SU-DHL-6 (cell line): Measurements from ENCODE around the gene C9orf43.

ENCODE experiments used
- H2AFZ ChIP-seq: fragments of 200-600 bp; sonication (generic); 2 replicates; pipeline ENCODE4 v1.6.1; 2014; ENCODE audit warnings: low read depth, mild to moderate bottlenecking, moderate library complexity, mixed read lengths, antibody characterized with exemption, low read length; ENCODE audit not compliant: severe bottlenecking
- H3F3A ChIP-seq: fragments of 200-600 bp; shearing (Covaris generic); 2 replicates; pipeline ENCODE4 v1.6.0; 2016; ENCODE audit warnings: antibody characterized with exemption, mild to moderate bottlenecking; ENCODE audit not compliant: insufficient read depth
- H3K27ac ChIP-seq: fragments of 200-600 bp; sonication (generic); 2 replicates; pipeline ENCODE4 v1.5.1; 2016; ENCODE audit warnings: low read depth, mild to moderate bottlenecking, low read length, moderate library complexity, mixed read lengths
- H3K27me3 ChIP-seq: fragments of 200-600 bp; sonication (generic), shearing (Covaris generic); 2 replicates; pipeline ENCODE4 v1.6.0; 2014; ENCODE audit warnings: mild to moderate bottlenecking, low read length
- H3K36me3 ChIP-seq: fragments of 200-600 bp; sonication (generic); 2 replicates; pipeline ENCODE4 v1.6.1; 2014; ENCODE audit warnings: mild to moderate bottlenecking, low read length, mixed read lengths
- H3K4me2 ChIP-seq: fragments of 300-600, 200-600 bp; shearing (Covaris generic), sonication (generic); 2 replicates; pipeline ENCODE4 v1.6.0; 2014; ENCODE audit warnings: low read length, low read depth, mild to moderate bottlenecking; ENCODE audit not compliant: poor library complexity, severe bottlenecking
- H3K4me3 ChIP-seq: fragments of 200-600 bp; sonication (generic); 2 replicates; pipeline ENCODE4 v1.5.1; 2014; ENCODE audit warnings: antibody characterized with exemption, low read length, mild to moderate bottlenecking, mixed read lengths; ENCODE audit not compliant: insufficient read depth, poor library complexity, severe bottlenecking
- H3K79me2 ChIP-seq: fragments of 200-600 bp; sonication (generic); 2 replicates; pipeline ENCODE4 v1.6.1; 2014; ENCODE audit warnings: mild to moderate bottlenecking, low read length, moderate library complexity; ENCODE audit not compliant: insufficient read depth
- H3K9ac ChIP-seq: fragments of 200-600 bp; sonication (generic); 2 replicates; pipeline ENCODE4 v1.7.0; 2014; ENCODE audit warnings: mild to moderate bottlenecking, low read length
- H3K9me2 ChIP-seq: fragments of 200-600 bp; sonication (generic); replicated peaks from 2 replicates; pipeline ENCODE4 v1.6.1; 2014; ENCODE audit warnings: low read length; ENCODE audit not compliant: insufficient read depth
- H3K9me3 ChIP-seq: fragments of 200-600 bp; sonication (generic); 2 replicates; pipeline ENCODE4 v1.6.1; 2014; ENCODE audit warnings: low read length, mixed read lengths; ENCODE audit not compliant: insufficient read depth
- H4K20me1 ChIP-seq: fragments of 200-600 bp; sonication (generic); 2 replicates; pipeline ENCODE4 v1.6.1; 2014; ENCODE audit warnings: low read depth, mild to moderate bottlenecking, antibody characterized with exemption, low read length, moderate library complexity, mixed read lengths
- CTCF ChIP-seq: fragments of 200-600 bp; sonication (generic); IDR thresholded peaks from one replicate; pipeline ENCODE4 v1.5.1; 2017; ENCODE audit warnings: antibody characterized with exemption, mild to moderate bottlenecking, low read length, moderate library complexity; ENCODE audit not compliant: insufficient read depth, poor library complexity, severe bottlenecking
- EZH2phosphoT487 ChIP-seq: fragments of 200-600 bp; sonication (generic), shearing (Covaris generic); conservative IDR thresholded peaks from 2 replicates; pipeline ENCODE4 v1.6.1; 2018; ENCODE audit warnings: mild to moderate bottlenecking, antibody characterized with exemption, low read length, moderate library complexity, mixed read lengths

C9orf43 gene

GRCh38 chr9:113454914-113455761, 44.6 kb downstream of the C9orf43 start:
- TF ChIP-seq EZH2phosphoT487 (no peak), CTCF (no peak)
- no peak overlapping the region for H3K27ac ChIP-seq

GRCh38 chr9:113456235-113456634, 45.7 kb downstream of the C9orf43 start:
- H3K4me2 ChIP-seq: no peak overlapping the region
- no peak overlapping the region for H3K4me3 ChIP-seq
- no peaks in the 10 kb centered on the region for H3K9me3 ChIP-seq
- H4K20me1 ChIP-seq: no peaks in the 10 kb centered on the region
- no peak overlapping the region for H3K27ac ChIP-seq
- no peak overlapping the region for H2AFZ ChIP-seq
- H3F3A ChIP-seq: no peaks in the 10 kb centered on the region
- H3K9ac ChIP-seq: no peak overlapping the region
- TF ChIP-seq CTCF: no peak
- TF ChIP-seq EZH2phosphoT487: no peak
- no peaks in the 10 kb centered on the region for H3K9me2 ChIP-seq
- no peaks in the 10 kb centered on the region for H3K79me2 ChIP-seq
- H3K27me3 ChIP-seq: no peaks in the 10 kb centered on the region
- no peaks in the 10 kb centered on the region for H3K36me3 ChIP-seq

More at GRCh38 chr9:113454914-113455761, 44.6 kb downstream of the C9orf43 start:
- H3K9ac ChIP-seq: no peak overlapping the region
- H3F3A ChIP-seq: no peaks in the 10 kb centered on the region
- no peaks in the 10 kb centered on the region for H3K36me3 ChIP-seq
- H3K4me2 ChIP-seq: no peak overlapping the region
- no peaks in the 10 kb centered on the region for H3K27me3 ChIP-seq
- no peaks in the 10 kb centered on the region for H4K20me1 ChIP-seq
- H3K9me3 ChIP-seq: no peaks in the 10 kb centered on the region
- H3K79me2 ChIP-seq: no peaks in the 10 kb centered on the region
- H2AFZ ChIP-seq: peak overlapping the region; percentile 37
- H3K4me3 ChIP-seq: no peak overlapping the region
- H3K9me2 ChIP-seq: no peaks in the 10 kb centered on the region

- no peak for TF ChIP-seq EZH2phosphoT487
- TF ChIP-seq CTCF: no peak
- Histone ChIP-seq H3K79me2 (no peaks in the 10 kb centered on the region), H3F3A (no peaks in the 10 kb centered on the region), H3K4me2 (no peak overlapping the region), H4K20me1 (no peaks in the 10 kb centered on the region), H3K36me3 (no peaks in the 10 kb centered on the region), H3K27ac (no peak overlapping the region), H3K4me3 (no peak overlapping the region), H3K27me3 (no peaks in the 10 kb centered on the region), H3K9me3 (no peaks in the 10 kb centered on the region), H2AFZ (no peak overlapping the region), H3K9me2 (no peaks in the 10 kb centered on the region), H3K9ac (no peak overlapping the region)
Observed at GRCh38 chr9:113461285-113461684, 50.7 kb downstream of the C9orf43 start.
